Large intestine (tissue), 3 donors: Measurements from ENCODE around the gene CNTN4. TPM values are rescaled to one million over a fixed set of nuclear protein-coding genes. Genes with fewer than 3 reads are reported as not detected.

Experiments
- DNase-seq, 2 donors: peaks; one replicate each; pipeline versions ENCODE4 v3.0.0 to v3.0.0-alpha.2; 2013
- H3K27ac ChIP-seq: one replicate; pipeline ENCODE4 v1.5.1; 2013; ENCODE audit warnings: low read length
- H3K27me3 ChIP-seq: 2 replicates; pipeline ENCODE4 v1.6.1; 2013; ENCODE audit warnings: low read length; ENCODE audit not compliant: control insufficient read depth, insufficient read depth
- H3K36me3 ChIP-seq: 2 replicates; pipeline ENCODE4 v1.6.1; 2013; ENCODE audit warnings: low read length; ENCODE audit not compliant: control insufficient read depth, insufficient read depth
- H3K4me1 ChIP-seq: one replicate; pipeline ENCODE4 v1.6.1; 2013; ENCODE audit warnings: low read length; ENCODE audit not compliant: control insufficient read depth, insufficient read depth
- H3K4me3 ChIP-seq: one replicate; pipeline ENCODE4 v1.5.1; 2013; ENCODE audit warnings: low read length
- H3K9me3 ChIP-seq: one replicate; pipeline ENCODE4 v1.6.1; 2013; ENCODE audit warnings: mild to moderate bottlenecking, low read depth, low read length, moderate library complexity; ENCODE audit not compliant: control insufficient read depth
- WGBS: methylation state at CpG from one replicate; pipeline ENCODE4 v1.1.5; 2013; ENCODE audit warnings: low lambda C conversion rate; ENCODE audit not compliant: insufficient coverage; 5-methylcytosine and 5-hydroxymethylcytosine counted together
- polyA plus RNA-seq: library from polyadenylated mRNA; unstranded; fragments of 120-200 nt; gene quantifications from one replicate; pipeline ENCODE4 v1.2.1, GENCODE V29; 2013

CNTN4 gene
- polyA plus RNA-seq, 1 donor = 9.3 TPM

DNA sequence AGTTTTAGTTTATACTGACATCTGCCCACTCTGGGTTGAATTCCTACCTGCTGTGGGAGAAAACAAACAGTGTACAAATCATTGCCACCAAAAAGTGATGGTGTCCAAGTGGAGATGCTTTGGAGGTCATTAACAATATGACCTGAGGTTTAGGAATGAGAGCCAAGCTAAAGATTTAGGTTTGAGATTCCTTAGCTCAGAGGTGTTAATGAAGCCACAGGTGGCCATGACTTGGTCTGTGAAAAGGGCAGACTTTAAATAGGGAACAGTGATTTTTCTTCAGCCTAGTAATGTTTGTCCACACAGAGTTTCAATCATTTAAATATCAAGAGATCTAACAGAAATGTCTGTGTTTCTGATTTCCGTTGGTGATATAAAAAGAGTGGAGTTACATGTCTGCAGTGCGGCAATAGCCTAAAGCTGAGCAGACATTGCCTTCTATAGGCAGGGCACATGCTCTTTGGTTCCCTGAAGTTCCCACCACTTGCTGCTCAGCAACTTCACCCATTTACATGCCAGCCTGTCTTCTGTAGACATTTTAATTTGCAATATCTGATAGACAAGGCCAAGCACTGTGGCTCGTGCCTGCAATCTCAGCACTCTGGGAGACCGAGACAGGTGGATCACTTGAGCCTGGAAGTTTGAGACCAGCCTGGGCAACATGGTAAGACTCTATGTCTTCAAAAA, 588.3 kb downstream of the CNTN4 start:
- no CpG with 5 or more reads among the region's 4 CpGs for WGBS
- no peaks in the 10 kb centered on the region for H3K27me3 ChIP-seq
- no peaks in the 10 kb centered on the region for H3K9me3 ChIP-seq

DNA sequence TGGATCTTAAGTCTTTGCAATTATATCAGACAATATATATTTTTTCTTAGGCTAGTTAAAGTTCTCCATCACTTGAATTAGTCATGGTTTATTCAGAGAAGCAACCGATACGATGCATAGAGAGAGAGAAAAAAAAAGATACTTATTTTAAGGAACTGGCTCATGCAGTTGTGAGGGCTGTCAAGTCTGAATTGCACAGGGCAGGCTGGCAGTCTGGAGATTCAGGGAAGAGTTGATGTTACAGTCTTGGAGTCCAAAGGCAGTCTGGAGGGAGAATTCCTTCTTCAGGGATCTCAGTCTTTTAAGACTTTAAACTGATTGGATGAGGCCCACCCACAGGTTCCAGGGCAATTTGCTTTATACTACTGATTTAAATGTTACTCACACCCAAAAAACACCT, 598.9 kb downstream of the CNTN4 start:
- Histone ChIP-seq H3K27me3 (no peaks in the 10 kb centered on the region), H3K27ac (no peak overlapping the region), H3K9me3 (no peaks in the 10 kb centered on the region), H3K4me1 (no peaks in the 10 kb centered on the region), H3K36me3 (no peaks in the 10 kb centered on the region), H3K4me3 (no peak overlapping the region)
- no CpG with 5 or more reads among the region's 2 CpGs for WGBS
- no peak for DNase-seq

More for the DNA sequence above, 588.3 kb downstream of the CNTN4 start:
- DNase-seq = no peak
- Histone ChIP-seq H3K4me3 (no peak overlapping the region), H3K4me1 (no peaks in the 10 kb centered on the region), H3K27ac (no peak overlapping the region), H3K36me3 (no peaks in the 10 kb centered on the region)

DNA sequence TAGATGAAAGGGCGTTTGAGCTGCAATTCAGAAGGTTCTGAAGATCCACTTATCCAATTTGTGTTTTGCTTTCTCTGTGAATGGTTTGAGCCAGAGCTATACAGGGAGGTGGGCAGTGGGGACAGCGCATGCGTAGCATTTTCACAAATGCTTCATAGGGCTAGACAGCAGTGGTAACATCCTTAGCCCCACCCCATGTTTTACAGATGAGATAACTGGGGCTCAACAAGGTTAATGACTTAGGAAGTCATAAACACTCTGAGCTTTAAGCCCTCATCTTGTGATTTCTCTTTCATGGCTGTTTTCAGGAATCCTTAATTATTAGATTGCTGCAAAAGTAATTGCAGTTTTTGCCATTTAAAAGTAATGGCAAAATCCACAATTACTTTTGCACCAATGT, 602.8 kb downstream of the CNTN4 start:
- DNase-seq = peak; percentile 76 to 77

DNA sequence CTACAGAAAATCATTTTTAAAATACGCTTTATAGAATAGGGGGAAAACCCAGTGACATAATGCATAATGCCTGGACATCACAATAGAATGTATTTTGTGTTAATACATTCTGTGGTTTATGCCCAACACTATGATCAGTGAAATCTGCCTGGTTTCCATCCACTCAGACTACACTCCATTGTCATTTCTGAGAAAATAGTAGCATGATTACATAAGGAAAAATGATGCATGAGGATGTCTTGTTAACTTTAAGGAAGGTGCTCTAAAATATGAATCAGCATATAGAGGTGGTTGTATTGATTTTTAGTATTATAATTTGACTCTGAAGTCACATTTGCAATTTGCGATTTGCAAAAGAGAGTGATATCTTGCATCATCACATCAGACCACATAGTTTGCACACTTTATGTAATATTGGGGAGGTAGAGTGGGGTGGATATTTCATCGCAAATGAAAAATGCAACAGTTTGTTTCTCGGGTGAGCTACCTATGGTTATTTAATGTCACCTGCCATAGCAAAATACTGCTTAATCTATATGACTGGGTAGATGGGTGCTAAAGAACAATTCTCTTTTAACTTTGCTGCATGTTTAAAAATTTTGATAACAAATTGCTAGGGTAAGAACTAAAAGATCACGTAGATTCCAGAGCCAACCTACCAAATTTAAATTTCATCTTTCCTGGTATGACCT, 607.6 kb downstream of the CNTN4 start:
- 100% methylated on average over 1 of the region's 5 CpGs for WGBS
- no peaks in the 10 kb centered on the region for H3K27me3 ChIP-seq
- no peaks in the 10 kb centered on the region for H3K36me3 ChIP-seq
- H3K9me3 ChIP-seq = no peaks in the 10 kb centered on the region
- H3K4me1 ChIP-seq = no peaks in the 10 kb centered on the region
- no peak overlapping the region for H3K4me3 ChIP-seq
- no peak for DNase-seq
- H3K27ac ChIP-seq = no peak overlapping the region

More for the DNA sequence above, 602.8 kb downstream of the CNTN4 start:
- no peaks in the 10 kb centered on the region for H3K9me3 ChIP-seq
- H3K27me3 ChIP-seq = no peaks in the 10 kb centered on the region
- H3K4me3 ChIP-seq = no peak overlapping the region
- WGBS = no CpG with 5 or more reads among the region's 3 CpGs
- H3K27ac ChIP-seq = no peak overlapping the region
- no peaks in the 10 kb centered on the region for H3K4me1 ChIP-seq
- H3K36me3 ChIP-seq = no peaks in the 10 kb centered on the region

- Histone ChIP-seq H3K4me1 (no peaks in the 10 kb centered on the region), H3K4me3 (no peak overlapping the region), H3K9me3 (no peaks in the 10 kb centered on the region), H3K27ac (no peak overlapping the region), H3K36me3 (no peaks in the 10 kb centered on the region), H3K27me3 (no peaks in the 10 kb centered on the region)
- DNase-seq = no peak
- 100% methylated on average over 3 of the region's 3 CpGs for WGBS
These were observed 608.2 kb downstream of the CNTN4 start for GRCh38 chr3:2706836-2707210.

DNA sequence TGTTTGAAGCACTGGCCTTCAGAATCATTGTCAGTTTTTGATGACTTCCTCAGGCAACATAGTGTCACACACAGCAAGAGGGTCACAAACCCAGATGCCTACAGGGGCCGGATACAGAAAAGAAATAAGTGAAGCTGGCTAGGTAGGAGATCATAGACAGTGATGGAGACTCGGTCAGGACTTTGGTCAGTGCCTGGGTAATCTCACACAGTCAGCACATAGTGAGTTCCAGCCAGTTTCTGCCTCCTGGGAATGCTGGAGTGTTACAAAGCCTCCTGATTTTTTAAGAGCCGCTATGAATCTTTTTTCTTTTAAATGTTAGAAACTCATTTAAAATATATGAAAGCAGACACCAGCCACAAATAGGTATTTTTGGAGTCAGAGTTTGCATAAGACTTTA, 612.4 kb downstream of the CNTN4 start:
- no peaks in the 10 kb centered on the region for H3K9me3 ChIP-seq
- peak in 1 of 2 donors; percentile 19 for DNase-seq
- WGBS = 100% methylated on average over 1 of the region's 3 CpGs
- H3K27me3 ChIP-seq = no peaks in the 10 kb centered on the region
- no peak overlapping the region for H3K27ac ChIP-seq
- H3K4me1 ChIP-seq = no peaks in the 10 kb centered on the region
- H3K4me3 ChIP-seq = no peak overlapping the region
- H3K36me3 ChIP-seq = no peaks in the 10 kb centered on the region

DNA sequence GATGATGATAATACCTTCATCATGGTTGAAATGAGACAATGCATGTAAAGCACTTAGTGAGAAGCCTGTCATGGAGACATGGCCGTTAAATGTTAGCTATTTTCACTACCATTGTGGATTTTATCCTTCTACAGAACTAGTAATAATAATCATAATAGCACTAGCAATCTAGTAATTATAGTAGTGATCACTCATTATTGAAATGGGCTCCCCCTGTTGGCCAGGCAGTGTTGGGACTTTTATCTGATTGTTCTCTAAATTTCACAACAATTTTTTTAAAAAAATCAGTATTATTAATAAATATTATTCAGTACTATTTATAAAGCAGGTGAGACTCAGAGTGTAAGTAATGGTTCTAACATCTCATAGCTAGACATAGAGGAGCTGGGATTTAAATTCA, 615.3 kb downstream of the CNTN4 start:
- no peaks in the 10 kb centered on the region for H3K27me3 ChIP-seq
- WGBS = no CpG with 5 or more reads among the region's 1 CpG
- no peak for DNase-seq
- no peaks in the 10 kb centered on the region for H3K36me3 ChIP-seq
- no peaks in the 10 kb centered on the region for H3K4me1 ChIP-seq
- no peak overlapping the region for H3K27ac ChIP-seq
- no peaks in the 10 kb centered on the region for H3K9me3 ChIP-seq
- no peak overlapping the region for H3K4me3 ChIP-seq

DNA sequence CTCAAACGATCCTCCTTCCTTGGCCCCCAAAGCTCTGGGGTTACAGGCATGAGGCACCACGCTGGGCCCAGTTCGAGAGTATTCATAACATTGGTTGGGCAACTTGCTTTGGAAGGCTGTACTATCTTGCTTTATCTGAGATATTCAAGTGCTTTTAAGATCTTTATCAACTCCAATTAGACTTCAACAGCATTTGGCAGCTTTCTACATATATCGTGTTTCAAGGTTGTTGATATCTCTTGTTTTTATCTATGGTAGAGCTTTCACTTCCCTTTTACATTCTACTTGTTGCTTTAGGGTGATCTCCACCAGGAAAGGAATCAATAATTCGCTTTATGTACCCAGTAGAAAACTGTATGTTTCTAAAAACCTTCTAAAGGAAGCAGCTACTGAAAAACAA, 616.2 kb downstream of the CNTN4 start:
- Histone ChIP-seq H3K9me3 (no peaks in the 10 kb centered on the region), H3K4me1 (no peaks in the 10 kb centered on the region), H3K36me3 (no peaks in the 10 kb centered on the region), H3K27me3 (no peaks in the 10 kb centered on the region), H3K4me3 (no peak overlapping the region), H3K27ac (no peak overlapping the region)
- no peak for DNase-seq
- 83% methylated on average over 3 of the region's 5 CpGs for WGBS

DNA sequence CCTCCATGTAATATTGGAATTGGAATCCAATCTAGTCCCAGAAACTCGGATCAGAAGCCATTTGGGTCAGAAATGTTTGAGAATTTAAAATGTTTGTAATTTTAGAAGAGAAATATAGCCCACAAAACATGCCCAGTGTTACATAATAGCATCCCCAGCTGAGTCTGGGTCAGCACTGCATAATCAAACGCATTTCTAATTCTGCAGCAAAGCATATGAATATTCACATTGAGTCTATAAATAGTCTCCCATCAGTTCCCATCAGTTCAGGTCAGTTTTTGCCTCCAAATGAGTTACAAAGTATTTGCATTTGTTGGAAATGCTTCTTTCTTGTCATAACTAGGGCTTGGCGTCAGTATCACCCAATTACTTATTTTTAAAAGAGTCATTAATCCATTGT, 628.4 kb downstream of the CNTN4 start:
- no peak overlapping the region for H3K27ac ChIP-seq
- H3K4me1 ChIP-seq = peaks cover 7% of the 10 kb centered on the region
- WGBS = 80% methylated on average over 1 of the region's 3 CpGs
- no peaks in the 10 kb centered on the region for H3K36me3 ChIP-seq
- no peaks in the 10 kb centered on the region for H3K9me3 ChIP-seq
- no peaks in the 10 kb centered on the region for H3K27me3 ChIP-seq
- H3K4me3 ChIP-seq = no peak overlapping the region
- no peak for DNase-seq

- no peaks in the 10 kb centered on the region for H3K9me3 ChIP-seq
- WGBS = 65% methylated on average over 4 of the region's 8 CpGs
- H3K36me3 ChIP-seq = no peaks in the 10 kb centered on the region
- H3K4me1 ChIP-seq = peaks cover 7% of the 10 kb centered on the region
- no peak for DNase-seq
- no peak overlapping the region for H3K4me3 ChIP-seq
- H3K27ac ChIP-seq = no peak overlapping the region
- H3K27me3 ChIP-seq = no peaks in the 10 kb centered on the region
These were observed 629.1 kb downstream of the CNTN4 start for GRCh38 chr3:2727610-2728318.
